Measurements from ENCODE around the gene RYK. TPM values are rescaled to one million over a fixed set of nuclear protein-coding genes. Genes with fewer than 3 reads are reported as not detected.

RYK gene
- total RNA-seq, 1 experiment from 2014 or later, result 60.6 TPM

- no peak overlapping the region for H2BK12ac ChIP-seq (ENCODE audit: insufficient read length, low read depth, low read length)
- H4K5ac ChIP-seq (ENCODE audit: insufficient read length, low read depth, low read length), result no peak overlapping the region
- no peaks in the 10 kb centered on the region; the same call in 1 of the 2 replicates for H3K27me3 Mint-ChIP-seq (ENCODE audit: low read depth)
Observed at GRCh38 chr3:134144694-134145093, 106.0 kb downstream of the RYK start.

More at GRCh38 chr3:134144694-134145093, 106.0 kb downstream of the RYK start:
- Histone ChIP-seq H2BK120ac (ENCODE audit: low read depth, low read length, poor library complexity, severe bottlenecking) (no peak overlapping the region), H3K23me2 (ENCODE audit: insufficient read length, low read depth, low read length, poor library complexity, severe bottlenecking) (no peaks in the 10 kb centered on the region), H2AK5ac (ENCODE audit: insufficient read length, low read length) (no peak overlapping the region), H3K4ac (ENCODE audit: low read depth, low read length) (no peak overlapping the region), H3K4me1 (ENCODE audit: insufficient read depth, low read length) (0 out of 2 replicates have a peak, but pooled peaks cover 3% of the 10 kb centered on the region), H3K27me3 (ENCODE audit: insufficient read depth, low read length) (no peaks in the 10 kb centered on the region), H4K20me1 (ENCODE audit: control insufficient read depth, insufficient read depth, insufficient read length) (no peaks in the 10 kb centered on the region), H3K79me1 (ENCODE audit: insufficient read depth, low read depth, low read length, poor library complexity, severe bottlenecking) (no peaks in the 10 kb centered on the region), H2BK15ac (ENCODE audit: low read depth, low read length) (no peak overlapping the region), H3K79me2 (ENCODE audit: insufficient read depth, low read length) (no peaks in the 10 kb centered on the region), H2AFZ (ENCODE audit: low read length) (no peak overlapping the region), H3K18ac (ENCODE audit: insufficient read length, low read depth, low read length) (no peak overlapping the region), H4K8ac (replicated peaks; ENCODE audit: insufficient read length, low read depth, low read length) (no peak overlapping the region), H3K56ac (ENCODE audit: insufficient read length, low read depth, low read length) (no peak overlapping the region), H3K23ac (ENCODE audit: insufficient read length, low read depth, low read length) (no peak overlapping the region), H3K9me3 (ENCODE audit: control insufficient read depth, low read depth, low read length) (no peaks in the 10 kb centered on the region), H4K91ac (ENCODE audit: insufficient read length, low read depth, low read length) (no peak overlapping the region), H2BK5ac (ENCODE audit: insufficient read length, low read length) (no peak overlapping the region), H2BK20ac (ENCODE audit: low read depth, low read length, poor library complexity, severe bottlenecking) (no peak overlapping the region), H3K27ac (ENCODE audit: insufficient read length, low read depth, low read length) (no peak overlapping the region), H3T11ph (ENCODE audit: low read length) (no peak overlapping the region), H3K14ac (ENCODE audit: insufficient read depth, low read length) (no peak overlapping the region; the same call in 1 of the 2 replicates), H3K4me2 (ENCODE audit: insufficient read depth, insufficient read length, low read length) (no peak overlapping the region), H3K9ac (ENCODE audit: extremely low read depth, insufficient read length, low read length) (no peak overlapping the region)
- no CpG with 5 or more reads among the region's 3 CpGs for WGBS (ENCODE audit: extremely low coverage, insufficient read length, low lambda C conversion rate)
- peaks cover 0 to 12% (median 8%) of the 10 kb centered on the region in 3 experiments; a peak in 6 of 7 replicates for H3K36me3 Mint-ChIP-seq (ENCODE audit: insufficient read depth in 1 of 3, low read depth in 3 of 3)
- H3K9me3 Mint-ChIP-seq, result peaks cover 0 to 11% of the 10 kb centered on the region in 2 experiments; a peak in 4 of 5 replicates
- DNase-seq, result no peak
- peak overlapping the region in 2 of 3 experiments; percentile 2 to 52; a peak in 3 of 7 replicates for H3K27ac Mint-ChIP-seq
- no peak overlapping the region for H3K4me3 Mint-ChIP-seq
- peaks cover 12 to 13% of the 10 kb centered on the region in 2 experiments for H3K4me1 Mint-ChIP-seq
- no peak for TF ChIP-seq CTCF (conservative IDR thresholded peaks at IDR 0.05)
